GM04503 (cell line): ENCODE measurements around the gene INAVA.
A peak's percentile ranks its signal among the peaks of the same experiment; 100 is the strongest.

Source experiments
- DNase-seq: peaks from one replicate; pipeline ENCODE4 v3.0.0-alpha.2; 2012; ENCODE audit warnings: low read depth

INAVA gene

DNA sequence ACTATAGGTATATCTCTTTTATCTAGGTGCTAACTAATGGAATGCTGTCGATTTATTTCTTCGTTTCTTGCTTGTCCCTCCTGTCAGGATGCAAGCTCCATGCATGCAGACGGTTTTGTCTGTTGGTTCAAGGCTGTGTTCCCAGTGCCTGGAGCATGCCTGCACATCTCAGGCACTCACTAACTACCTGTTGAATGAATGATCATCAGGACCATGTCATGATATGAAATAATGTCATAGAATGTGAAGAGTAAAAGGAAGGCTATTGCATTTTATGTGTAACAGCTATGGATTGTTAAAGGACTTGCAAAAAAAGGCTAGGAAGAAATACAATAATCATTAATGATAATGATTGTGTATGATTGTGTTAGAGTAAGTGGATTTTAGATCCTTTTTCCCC, 17.7 kb upstream of the INAVA start:
- no peak for DNase-seq

DNA sequence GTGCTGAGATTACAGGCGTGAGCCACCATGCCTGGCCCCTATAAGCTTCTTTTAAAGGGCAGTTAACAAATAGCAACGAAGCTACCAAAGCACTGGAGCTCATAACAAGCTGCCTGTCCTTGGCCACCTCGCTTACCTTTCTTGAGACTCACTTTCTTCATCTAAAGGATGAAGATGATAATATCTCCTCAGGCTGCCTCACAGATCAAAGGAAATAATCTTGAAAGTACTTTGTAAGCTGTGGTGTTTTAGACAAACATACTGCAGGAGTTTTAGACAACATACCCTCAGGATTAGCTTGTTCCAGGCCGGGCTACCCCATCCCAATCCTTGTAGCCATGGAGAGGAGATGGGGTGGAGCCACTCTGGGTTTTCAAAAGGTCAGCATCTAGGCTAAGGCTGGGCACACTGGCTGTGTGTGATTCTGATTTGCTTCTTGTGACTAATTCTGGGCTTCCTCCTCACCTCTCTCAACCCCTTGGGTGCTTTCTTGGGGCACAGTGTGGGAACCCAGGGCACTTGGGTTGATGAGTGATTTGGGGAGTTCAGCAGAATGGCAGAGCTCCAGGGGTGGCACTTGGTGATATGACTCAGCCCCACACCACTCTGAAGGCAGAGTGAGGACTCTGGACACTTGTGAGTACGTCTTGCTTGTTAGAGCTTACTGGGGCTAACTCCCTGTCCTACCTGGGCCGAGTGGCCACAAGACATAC, 16.7 kb upstream of the INAVA start:
- no peak for DNase-seq

- no peak for DNase-seq
These were observed 14.5 kb upstream of the INAVA start for GRCh38 chr1:200880212-200880611.

DNA sequence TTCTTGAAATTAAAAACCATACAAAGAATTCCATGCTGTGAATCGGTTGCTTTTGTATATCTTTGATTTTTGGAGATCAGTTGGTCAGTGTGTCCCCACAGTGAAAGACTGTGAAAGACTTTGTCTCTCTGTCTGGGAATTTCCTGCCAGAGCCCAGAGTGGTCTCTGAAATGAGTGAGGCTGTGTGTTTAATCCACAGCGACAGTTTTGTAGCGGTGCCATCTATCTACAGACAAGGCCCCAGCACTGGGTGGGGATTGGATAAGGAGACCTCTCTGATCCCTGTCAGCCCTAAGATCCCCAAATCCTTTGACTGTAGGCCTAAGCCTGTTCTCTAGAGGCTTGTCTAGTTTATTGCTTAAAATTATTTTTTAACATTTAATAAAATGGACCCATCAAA, 11.6 kb upstream of the INAVA start:
- DNase-seq: no peak

DNA sequence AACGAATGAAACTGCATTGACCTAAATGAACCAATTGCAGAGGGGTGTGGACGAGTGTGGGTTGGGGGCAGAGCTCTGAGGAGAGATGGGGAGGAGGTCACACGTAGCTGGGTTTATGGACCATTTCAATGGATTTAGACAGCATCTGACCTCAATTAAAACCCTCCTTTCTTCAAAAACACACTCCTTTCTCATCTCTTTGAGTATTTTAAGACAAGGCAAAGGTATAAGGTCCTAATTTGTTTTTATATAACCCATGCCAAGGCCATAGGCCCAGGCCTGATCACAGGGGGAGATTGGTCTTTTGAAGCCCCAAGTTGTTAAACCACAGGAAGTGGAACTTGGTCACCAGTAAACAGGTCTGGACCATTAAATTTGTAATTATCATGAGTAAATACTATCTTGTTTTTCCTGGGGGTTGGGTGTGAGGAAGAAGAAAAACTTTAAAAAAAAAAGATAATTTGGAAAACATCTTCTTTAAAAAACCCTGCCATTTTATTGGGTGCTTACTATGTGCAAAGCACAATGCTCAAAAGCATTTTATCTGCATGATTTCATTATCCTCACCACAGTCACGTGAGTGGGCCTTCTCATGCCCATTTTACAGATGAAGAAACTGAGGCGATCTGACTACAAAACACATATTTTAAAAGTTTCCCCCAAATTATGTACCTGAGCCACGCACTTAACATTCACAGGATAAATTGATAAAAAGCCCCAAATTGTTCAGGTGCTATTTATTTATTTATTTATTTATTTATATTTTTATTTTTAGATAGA, 8.9 kb upstream of the INAVA start:
- DNase-seq: no peak

DNA sequence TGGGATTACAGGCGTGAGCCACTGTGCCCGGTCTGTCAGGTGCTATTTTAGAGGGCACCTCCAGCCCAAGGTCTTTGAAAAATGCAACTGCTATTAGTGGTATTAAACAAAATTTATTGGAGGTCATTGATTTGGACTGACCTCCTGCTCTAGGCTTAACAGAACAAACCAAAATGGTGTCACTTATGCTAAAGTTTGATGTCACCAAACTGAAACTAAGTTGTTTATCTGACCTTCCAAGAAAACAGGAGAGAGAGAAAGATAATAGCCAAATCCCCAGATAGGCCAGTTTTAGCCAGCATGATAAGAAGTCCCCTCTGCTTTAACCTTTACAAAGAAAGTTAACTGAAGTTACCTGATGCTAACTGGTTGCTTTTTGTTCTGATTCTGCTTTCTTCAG, 8.1 kb upstream of the INAVA start:
- no peak for DNase-seq

- DNase-seq: no peak
These were observed 7.7 kb upstream of the INAVA start for GRCh38 chr1:200887036-200887435.

GRCh38 chr1:200887772-200888348, 6.8 kb upstream of the INAVA start:
- no peak for DNase-seq

DNA sequence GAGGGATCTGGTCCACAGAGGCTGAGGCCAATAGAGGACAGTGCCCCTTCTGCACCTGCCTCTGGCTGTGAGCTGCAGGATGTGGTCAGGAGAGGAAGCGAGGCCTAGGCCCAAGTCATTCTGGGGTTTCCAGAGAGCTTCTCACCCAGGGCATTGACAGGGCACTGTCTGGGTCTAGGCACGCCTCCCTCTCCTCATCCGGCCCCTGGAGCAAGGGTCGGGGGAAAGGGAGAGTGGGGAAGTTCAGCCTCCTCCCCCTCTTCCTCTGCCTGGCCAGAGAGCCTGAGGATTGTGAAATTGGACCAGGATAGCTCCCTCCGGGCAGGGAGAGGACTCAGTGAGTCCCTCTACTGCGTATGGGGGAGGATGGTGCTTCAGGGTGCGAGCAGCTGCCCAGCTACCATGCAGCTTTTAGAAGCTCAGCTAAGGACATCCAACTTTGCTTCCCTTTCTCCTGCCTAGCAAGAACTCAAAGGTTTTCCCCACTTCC, 6.3 kb upstream of the INAVA start:
- DNase-seq: no peak

DNA sequence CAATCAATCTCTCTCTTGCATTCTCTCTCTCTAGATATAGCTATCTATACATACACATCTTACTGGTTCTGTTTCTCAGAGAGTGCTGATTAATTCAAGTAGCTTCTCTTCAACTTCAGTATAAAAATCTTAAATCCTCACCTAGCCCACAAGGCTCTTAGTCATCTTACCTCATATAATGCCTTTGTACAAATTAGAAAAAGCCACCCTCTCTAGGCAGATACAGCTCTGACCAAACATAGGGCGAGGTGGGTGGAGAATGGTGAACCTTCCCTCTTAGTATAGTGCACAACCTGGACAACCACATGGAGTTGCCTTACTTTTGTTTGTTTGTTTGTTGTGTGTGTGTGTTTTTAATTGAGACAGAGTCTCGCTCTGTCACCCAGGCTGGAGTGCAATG, 5.1 kb upstream of the INAVA start:
- no peak for DNase-seq

- no peak for DNase-seq
These were observed 4.7 kb upstream of the INAVA start for GRCh38 chr1:200890027-200890426.

- DNase-seq: peak; percentile 5
These were observed 3.6 kb upstream of the INAVA start for GRCh38 chr1:200890818-200891773.

DNA sequence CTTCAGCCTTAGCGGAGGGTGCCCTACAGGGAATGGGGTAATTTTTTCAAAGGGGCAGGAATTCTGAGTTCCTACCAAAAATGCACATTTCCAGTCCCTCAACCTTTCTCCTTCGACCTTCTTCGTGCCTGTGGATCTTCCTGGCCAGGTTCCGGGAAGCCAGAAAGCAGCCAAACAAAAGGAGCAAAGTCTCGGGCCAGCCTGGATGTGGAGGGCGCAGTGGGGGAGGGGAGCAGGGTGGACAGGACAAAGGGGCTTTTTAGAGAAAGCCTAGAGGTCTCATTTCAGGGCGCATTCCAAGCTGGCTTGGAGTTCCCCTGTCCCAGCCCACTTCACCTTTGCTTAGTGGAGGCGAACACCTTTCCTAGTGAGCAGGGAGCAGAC, 2.9 kb upstream of the INAVA start:
- no peak for DNase-seq

- no peak for DNase-seq
These were observed 2.2 kb upstream of the INAVA start for GRCh38 chr1:200892546-200892945.

DNA sequence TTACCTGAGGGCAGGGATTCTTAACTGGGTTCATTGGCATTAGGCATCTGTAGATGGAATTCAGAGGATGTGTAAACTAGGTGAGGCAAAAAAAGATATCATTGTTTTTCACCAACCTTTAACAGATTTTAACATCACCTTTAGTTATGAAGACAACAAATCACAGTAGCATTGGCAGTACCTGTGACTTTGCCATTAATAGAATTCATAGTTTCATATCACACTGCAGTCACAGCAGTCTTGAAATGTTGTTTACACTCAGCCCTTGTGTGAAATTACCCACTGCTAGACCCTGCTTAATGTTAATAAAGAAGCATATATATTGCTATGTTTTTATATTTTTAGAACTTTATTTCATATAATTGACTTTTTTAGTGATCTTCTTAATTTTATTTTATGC, 1.7 kb upstream of the INAVA start:
- DNase-seq: no peak

DNA sequence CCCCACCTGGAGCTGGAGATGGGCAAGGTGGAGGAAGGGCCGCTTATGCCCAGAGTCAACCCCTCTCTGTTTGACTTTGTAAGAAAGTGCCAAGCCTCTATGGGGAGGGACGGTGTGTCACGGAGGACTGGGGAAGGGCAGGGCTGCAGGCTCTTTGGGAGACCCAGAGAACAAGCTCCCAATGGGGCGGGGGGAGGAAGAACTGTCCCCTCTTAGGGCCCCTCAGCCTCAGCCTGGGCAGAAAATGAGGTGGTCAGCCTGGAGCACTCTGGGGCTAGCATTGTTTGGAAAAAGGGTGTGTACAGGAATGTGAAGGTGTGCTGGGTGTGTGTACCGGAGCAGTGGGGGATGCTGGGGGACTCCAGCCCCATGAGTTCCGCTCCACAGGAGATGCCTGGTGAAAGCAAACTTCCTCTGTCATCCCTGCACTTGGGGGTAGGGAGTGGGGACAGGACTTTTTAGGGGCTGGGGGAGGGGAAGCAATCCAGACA, 1.2 kb upstream of the INAVA start:
- DNase-seq: no peak

GRCh38 chr1:200895443-200895789, 716 bp downstream of the INAVA start:
- DNase-seq: no peak

DNA sequence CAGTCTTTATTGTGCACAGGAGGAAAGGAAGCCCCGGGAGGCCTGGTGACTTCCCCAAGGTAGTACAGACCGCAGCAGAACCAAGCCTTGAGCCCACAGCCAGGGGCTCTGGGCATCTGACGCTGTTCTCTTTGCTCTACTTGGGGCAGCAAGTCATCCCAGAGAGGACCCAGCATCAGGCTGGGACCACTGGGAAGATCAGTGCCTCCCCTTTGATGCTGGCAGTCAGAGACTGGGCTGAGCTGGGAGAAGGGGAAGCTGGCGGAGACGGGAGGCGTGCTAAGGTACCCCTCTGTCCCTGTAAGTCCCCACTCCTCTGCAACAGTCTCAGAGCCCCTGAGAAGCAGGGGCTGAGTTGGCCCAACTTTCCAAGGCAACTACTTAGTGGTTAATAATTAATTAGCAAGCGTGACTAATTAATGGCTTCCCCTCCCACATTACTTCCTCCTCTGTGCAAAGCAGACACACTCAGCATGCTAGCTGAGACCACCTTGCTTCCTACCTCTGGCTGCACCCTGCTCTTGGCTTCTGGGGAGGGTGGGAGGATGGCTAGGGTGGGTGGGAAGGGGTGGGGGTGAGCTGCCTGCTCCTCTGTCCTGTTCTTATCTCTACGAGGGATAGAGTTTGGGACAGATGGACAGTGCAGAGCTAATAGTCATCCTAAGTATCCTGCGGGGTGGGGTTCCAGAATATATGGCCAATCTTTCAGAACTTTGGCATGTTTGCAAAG, 1.3 kb downstream of the INAVA start:
- DNase-seq: no peak

DNA sequence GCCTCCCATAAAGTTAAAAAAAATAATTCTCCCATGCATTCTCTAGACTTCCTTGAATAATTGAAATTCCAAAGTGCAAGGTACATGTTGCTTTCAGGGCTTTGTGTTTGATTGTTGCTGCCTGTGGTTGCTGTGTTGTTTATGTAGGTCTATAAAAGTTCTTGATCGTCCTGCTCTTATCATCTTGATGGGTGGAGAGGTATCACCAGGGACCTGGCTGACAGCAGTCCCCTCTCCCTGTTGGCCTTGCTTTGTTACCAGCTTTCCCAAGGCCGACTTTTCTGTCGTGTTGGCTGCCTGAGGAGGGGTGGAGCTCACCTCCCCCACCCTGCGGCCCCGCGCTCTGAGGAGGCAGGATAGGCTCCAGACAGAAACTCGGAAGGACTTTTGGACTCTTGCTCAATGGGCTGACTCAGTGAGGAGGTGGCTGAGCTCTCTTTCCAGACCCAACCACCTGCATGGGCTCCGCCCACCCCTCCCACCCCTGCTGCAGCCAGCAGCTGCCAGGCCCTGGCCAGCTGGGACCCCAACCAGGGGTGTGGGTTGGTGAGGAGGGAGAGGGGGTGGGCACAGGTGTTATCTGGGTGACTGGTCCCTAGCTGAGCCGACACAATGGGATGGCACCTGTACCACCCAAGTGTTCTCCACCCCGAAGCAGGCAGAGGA, 2.0 kb downstream of the INAVA start:
- no peak for DNase-seq

DNA sequence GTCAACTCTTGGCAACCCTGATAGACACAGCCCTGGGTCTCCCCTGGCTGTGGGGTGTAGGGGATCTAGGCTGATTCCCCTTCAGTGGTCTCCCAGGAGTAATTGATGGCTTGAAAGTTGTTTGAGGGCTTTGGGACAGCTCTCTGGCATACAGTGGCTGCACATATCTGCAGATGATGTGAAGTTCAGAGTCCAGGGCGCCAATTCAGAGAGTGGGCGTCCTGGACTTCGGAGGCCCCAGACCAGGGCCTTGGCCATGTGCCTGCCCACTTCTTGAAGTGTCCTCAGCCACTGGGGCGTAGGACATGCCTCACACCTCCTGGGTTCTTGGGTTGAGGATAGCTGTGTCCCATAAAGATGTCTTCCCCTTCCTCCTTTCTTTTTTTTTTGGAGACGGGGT, 2.6 kb downstream of the INAVA start:
- no peak for DNase-seq

GRCh38 chr1:200899015-200899386, 4.3 kb downstream of the INAVA start:
- no peak for DNase-seq
